HUDEP-2 (cell line): Measurements from ENCODE around the gene ACSS2.
"Not testable (repeated sequence)": the region's sequence is repeated elsewhere in the genome, so short reads cannot be mapped to it uniquely, and the experiment has no call there.

Source experiments
- DNase-seq, 76 experiments: peaks; one replicate each; lab custom pipeline; 2025; ENCODE audit not compliant: unreplicated experiment in 76 of 76; lab: John Stamatoyannopoulos, UW

The ACSS2 gene

GRCh38 chr20:34898731-34899130 is 22.3 kb downstream of the ACSS2 start:
- DNase-seq, result not testable (repeated sequence)

DNA sequence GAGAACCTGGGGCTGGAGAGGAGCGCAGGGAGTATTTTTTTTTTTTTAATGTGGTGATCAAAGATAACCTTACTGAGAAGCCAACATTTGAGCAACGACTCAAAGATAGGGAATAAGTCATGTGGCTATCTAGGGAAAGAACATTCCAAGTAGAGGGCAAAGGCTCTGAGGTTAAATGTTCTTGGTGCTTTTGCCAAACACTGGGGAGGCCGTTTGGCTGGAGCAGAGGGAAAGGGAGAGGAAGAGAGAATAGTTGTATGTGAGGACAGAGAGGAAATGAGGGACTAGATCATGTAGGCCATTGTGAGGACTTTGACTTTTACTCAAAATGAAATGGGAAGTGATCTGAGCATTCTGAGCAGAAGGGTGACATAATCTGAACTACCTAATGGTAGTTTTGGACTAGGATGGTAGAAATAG is 27.8 kb downstream of the ACSS2 start:
- DNase-seq, result peak in 18 of 76 experiments; percentile 3 to 52 (median 21)

DNA sequence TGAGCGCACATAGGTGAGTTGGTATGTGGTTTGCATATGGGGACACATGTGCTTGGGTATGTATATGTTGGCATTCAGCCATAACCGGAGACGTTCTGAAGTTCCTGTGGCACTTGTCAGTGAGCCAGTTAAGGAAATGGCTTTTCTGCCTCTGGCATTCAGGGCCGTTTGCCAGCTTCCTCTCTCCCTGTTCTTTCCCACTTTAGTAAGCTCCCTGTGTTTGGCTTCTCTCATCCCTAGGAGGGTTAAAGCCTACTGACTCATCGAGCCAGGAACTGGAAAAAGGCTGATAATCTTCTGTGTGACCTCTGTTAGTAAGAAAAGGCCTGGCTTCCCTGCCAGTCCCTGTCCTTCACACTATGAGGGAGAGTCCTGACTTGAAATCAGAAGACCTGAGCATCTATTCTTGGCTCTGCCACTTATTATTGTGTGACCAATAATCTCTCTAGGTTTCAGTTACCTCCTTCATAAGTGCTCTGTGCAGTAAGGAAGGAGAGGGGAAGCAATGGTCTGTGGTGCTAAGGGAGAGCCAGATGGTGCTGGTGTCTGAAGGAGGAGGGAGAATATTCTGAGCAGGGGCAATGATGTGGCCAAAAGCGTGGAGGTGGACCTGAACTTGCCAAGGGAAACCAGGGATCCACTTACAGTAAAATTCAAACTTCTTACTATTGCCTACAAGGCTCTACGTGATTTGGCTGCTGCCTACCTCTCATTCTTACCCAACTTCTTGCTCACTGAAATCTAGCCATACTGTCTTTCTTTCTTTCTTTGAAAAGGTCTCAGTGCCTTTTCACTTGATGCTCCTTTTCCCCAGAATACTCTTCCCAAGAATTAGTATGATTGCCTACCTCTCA is 31.4 kb downstream of the ACSS2 start:
- DNase-seq, result peak in 22 of 76 experiments; percentile 2 to 48 (median 17)

GRCh38 chr20:34915131-34915530 is 38.7 kb downstream of the ACSS2 start:
- no peak for DNase-seq

DNA sequence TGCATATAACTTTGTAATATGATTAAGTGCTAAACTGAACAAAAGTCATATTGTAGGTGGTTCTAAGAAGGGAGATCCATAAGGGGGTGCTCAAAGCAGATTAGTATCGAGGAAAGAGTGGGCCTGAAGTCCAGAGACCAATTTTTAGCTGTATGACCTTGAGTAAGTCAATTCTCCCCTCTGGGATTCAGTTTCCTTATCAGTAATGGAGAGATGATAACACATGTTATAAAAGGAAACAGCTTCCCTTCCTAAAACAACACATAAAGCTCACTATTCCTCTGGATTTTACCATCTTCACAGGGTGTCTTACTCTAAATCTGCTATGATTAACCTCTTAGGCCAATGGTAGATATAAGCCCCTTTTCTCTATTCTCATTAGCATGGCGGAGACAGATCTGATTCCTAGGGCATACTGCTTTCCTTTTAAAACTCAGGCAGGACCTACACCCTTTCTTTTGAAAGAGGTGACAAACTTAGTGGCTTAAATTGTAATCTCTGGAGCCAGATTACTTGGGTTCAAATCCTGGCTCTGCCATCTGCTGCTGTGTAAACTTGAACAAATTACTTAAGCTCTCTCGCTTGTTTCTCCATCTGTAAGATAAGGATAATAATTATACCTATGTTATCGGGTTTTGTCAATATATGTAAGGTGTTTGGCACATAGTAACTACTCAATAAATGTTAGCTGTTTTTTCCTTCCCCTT is 39.5 kb downstream of the ACSS2 start:
- DNase-seq, result no peak

- DNase-seq, result no peak
These were observed 40.5 kb downstream of the ACSS2 start for GRCh38 chr20:34916774-34917354.

- DNase-seq, result no peak
These were observed 43.6 kb downstream of the ACSS2 start for GRCh38 chr20:34920055-34920454.

- DNase-seq, result no peak
These were observed 45.0 kb downstream of the ACSS2 start for GRCh38 chr20:34921436-34921835.

DNA sequence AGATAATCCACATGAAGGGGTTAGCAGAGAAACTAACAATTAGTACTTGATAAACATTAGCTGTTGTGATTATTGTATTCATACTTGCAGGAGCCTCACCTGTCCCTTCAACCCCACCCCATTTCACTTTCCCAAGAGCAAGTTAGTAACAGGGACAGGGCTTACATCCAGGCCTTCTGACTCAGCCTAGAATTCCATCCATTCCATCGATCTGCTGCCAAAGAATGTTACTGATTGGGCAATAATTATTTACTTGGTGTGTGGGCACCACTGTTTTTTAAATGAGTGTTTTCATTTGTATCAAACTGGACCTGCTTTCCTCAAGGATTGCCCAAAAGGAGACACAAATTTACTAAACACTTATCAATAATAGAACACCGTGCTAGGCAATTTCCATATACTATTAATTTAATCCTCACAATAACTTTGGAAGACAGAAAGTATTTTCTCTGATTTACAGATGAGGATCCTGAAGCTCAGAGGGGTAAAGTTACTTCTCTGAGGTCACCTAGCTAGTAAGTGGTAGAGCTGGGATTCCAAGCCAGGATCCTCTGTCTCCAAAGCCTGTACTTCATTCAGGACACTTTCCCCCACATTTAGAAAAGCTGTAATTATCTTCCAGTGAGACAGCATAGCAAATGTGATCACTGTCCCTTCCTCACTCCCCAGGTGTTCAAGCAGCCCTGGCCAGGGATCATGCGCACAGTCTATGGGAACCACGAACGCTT is 46.4 kb downstream of the ACSS2 start:
- no peak for DNase-seq

DNA sequence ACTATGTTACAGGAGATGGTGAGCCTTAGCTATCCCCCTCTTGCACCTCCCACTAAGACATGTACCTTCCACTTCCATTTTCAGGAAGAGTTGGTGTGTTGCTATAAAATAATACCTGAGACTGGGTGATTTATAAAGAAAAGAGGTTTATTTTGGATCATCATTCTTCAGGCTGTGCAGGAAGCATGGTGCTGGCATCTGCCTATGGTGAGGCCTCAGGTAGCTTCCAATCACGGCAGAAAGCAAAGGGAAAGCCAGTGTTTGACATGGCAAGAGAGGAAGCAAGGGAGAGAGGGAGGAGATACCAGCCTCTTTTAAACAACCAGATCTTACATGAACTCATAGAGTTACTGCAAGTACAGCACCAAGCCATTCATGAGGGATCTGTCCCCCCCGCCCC is 47.0 kb downstream of the ACSS2 start:
- DNase-seq, result no peak

DNA sequence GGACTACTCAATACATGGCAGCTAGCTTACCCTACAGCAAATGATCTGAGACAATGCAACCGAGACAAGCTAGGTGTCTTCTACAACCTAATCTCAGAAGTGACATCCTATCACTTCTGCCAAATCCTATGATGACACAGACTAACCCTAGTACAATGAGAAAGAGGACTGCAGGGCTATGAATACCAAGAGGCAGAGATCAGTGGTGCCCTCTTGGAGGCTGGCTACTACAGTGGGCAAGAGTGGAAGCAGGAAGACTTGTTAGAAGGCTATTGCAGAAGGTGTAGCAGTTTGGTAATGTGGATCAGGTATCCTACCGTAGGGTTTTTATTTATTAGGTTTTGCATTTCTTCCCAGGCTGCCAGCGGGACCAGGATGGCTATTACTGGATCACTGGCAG is 48.9 kb downstream of the ACSS2 start:
- no peak for DNase-seq

DNA sequence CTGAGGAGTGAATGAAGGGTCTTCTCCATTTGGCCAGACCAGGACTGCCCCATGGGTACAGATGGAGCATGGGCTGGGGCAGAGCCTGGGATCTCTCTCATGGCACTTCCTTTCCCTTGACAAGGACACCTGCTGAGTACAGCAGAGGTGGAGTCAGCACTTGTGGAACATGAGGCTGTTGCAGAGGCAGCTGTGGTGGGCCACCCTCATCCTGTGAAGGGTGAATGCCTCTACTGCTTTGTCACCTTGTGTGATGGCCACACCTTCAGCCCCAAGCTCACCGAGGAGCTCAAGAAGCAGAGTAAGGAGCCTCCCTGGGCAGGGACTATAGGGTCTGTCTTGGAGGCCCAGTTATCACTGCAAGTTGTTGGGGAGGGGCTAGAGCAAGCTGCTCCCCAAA is 49.6 kb downstream of the ACSS2 start:
- no peak for DNase-seq

GRCh38 chr20:34926581-34926980 is 50.2 kb downstream of the ACSS2 start:
- DNase-seq, result no peak

DNA sequence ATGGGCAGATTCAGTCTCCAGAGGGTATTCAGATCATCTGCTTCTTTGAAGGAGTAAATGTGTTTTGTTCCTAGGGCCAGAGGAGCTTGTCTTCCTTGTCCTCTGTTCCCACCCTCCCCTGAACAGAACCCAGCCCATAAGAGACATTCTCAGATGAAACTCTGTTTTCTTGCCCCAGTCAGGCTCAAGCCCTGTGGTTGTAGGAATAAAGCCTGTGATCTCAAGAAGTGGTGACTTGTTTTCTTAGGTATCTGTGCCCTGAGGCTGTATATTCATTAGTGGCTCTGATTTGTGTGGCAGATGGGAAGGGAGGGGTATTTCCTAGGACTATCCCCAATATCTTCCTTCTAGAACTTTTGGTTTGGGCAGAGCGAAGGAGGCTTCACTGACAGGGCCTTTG is 51.3 kb downstream of the ACSS2 start:
- DNase-seq, result no peak

GRCh38 chr20:34928411-34928810 is 52.0 kb downstream of the ACSS2 start:
- no peak for DNase-seq

DNA sequence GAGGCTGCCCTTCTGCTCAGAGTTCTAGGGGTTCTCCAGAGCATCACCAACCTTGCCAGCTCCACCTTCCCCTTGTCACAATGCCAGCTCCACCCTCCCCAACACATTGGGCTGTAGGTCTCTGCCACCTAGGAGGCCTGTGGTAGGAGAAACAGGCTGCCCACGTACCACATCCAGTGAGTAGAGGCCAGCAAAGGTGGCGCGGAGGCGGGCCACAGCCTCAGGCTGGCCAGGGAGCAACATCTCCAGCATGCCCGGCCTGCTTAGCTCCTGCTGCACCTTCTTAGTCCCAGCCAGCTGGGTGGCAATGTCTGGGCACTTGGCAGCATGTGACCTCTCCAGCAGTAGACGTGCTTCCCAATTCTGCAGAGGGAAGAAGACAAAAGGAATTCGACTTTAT is 55.4 kb downstream of the ACSS2 start:
- no peak for DNase-seq

- DNase-seq, result peak in 75 of 76 experiments; percentile 11 to 97 (median 89)
These were observed 62.2 kb downstream of the ACSS2 start for GRCh38 chr20:34938466-34939163.

DNA sequence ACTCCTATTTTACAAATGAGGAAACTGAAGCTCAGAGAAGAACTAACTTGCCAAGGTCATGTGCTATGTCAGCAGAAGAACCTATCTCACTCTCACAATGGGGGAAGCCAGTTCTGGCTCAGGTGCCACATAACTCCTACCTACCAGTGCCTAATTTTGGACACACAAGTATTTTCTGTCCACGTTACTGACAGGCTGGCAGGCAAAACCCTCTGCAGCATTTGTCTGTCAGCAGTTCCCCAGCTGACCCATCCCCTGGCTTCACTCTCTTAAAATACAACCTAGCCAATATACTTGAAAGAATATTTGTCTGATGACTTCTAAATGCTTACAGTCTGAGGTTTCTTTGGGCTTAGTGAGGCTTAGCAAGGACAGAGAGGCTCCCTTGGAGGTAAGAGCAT is 63.7 kb downstream of the ACSS2 start:
- DNase-seq, result no peak

DNA sequence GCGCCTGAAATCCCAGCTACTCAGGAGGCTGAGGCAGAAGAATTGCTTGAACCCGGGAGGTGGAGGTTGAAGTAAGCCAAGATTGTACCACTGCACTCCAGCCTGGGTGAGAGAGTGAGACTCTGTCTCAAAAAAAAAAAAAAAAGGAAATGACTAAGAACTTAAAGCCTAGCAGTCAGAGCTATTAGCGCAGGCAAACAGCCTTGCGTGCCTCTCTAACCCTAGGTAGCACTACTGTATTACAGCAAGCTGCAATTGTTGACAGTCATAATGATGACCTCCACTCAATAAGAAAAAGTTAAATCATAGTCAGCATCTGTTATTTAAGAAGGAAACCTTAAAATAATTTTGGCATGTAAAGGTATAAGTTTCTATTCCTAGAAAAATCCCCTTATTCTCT is 64.8 kb downstream of the ACSS2 start:
- no peak for DNase-seq

DNA sequence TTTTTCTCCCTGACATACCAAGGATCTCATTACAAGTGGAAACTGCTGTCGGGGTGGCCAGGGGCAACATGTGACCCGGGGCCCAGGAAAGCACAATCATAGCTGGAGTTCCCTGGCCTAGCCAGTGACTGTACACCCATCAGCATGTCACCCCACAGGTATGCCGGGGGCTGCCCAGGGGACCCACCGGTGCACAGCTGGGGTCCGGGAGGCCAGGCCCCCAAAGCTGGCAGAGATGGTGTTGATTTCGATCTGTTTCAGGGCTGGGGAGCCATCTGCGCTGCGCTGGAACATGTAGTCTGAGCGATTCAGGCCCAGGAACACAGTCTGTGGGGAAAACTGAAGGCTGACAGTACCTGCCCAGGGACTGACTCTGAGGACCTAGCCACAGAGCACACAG is 65.9 kb downstream of the ACSS2 start:
- no peak for DNase-seq
